C4-2B (cell line): ENCODE data around the gene SHANK1.

Experiments
- ZFX ChIP-seq: fragments of 450-650 bp; IDR thresholded peaks from 2 replicates; pipeline ENCODE4 v1.6.1; 2017
- TF ChIP-seq, protein P1 (sequence below): fragments of 450-650 bp; conservative IDR thresholded peaks from 2 replicates; pipeline ENCODE4 v1.5.1; 2017; ENCODE audit warnings: mild to moderate bottlenecking

DNA sequence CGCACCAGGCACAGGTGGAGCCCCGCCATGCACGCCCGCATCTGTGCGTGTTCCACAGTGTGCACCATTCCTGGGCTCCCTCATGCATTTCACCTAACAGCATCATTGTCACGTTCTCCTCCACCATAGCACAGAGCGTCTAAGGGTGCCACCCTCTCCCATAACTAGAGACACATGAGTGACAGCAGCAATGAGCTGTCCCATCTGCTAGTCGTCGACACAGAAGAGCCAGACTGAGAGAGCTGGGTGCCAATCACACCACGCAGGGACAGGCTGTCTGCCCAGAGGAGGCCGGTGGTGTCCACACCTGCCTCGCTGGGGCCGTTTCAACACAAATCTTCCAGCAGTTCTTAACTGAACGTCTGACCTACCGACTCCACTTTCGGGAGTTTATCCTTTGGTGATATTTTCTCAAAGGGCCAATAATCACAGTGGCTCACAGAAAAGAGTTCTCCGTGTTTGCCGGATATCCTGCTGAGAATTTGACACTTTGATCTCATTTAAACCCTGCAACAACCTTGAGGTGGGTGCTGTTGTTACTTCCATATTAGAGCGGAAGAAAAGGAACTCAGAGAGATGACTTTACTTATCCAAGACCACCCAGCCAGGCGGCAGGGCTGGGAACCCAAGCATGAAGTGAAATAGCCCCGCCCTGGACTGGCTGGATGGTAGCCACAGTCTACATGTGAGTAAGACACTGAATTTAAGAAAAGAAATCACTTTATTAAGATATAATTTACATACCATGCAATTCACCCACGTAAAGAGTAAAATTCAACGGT lies 19.7 kb upstream of the SHANK1 start:
- TF ChIP-seq, protein P1, sequence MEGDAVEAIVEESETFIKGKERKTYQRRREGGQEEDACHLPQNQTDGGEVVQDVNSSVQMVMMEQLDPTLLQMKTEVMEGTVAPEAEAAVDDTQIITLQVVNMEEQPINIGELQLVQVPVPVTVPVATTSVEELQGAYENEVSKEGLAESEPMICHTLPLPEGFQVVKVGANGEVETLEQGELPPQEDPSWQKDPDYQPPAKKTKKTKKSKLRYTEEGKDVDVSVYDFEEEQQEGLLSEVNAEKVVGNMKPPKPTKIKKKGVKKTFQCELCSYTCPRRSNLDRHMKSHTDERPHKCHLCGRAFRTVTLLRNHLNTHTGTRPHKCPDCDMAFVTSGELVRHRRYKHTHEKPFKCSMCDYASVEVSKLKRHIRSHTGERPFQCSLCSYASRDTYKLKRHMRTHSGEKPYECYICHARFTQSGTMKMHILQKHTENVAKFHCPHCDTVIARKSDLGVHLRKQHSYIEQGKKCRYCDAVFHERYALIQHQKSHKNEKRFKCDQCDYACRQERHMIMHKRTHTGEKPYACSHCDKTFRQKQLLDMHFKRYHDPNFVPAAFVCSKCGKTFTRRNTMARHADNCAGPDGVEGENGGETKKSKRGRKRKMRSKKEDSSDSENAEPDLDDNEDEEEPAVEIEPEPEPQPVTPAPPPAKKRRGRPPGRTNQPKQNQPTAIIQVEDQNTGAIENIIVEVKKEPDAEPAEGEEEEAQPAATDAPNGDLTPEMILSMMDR = no peak
- TF ChIP-seq ZFX = no peak
